ENCODE results near the gene CST8. TPM values are rescaled to one million over a fixed set of nuclear protein-coding genes. Genes with fewer than 3 reads are reported as not detected.
"Not testable (repeated sequence)": the region's sequence is repeated elsewhere in the genome, so short reads cannot be mapped to it uniquely, and the experiment has no call there.

Gene CST8
- total RNA-seq, 1 donor from 2014 or later, result not detected

- ATAC-seq; intact Hi-C loops (cut with DNase I); DNase-seq (ENCODE audit: missing footprints): not testable (repeated sequence)
Measured at GRCh38 chr20:23466961-23467360, 24.0 kb upstream of the CST8 start.

DNA sequence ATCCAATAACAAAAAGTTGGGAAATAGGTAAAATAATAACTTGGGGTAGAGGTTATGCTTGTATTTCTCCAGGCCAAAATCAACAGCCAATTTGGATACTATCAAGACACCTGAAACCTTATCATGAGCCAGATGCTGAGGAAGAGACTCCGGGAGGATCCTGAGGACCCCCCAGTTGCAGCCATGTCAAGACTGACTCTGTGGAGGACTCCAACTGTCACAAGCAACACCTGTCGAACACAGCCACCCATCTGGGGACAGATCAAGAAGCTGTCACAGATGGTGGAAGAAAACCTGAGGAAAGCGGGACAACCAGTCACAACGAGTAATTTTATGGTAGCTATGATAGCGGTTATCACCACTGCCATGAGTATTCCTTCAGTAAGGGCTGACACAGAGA lies 18.6 kb upstream of the CST8 start:
- intact Hi-C loops (cut with DNase I); ATAC-seq; DNase-seq (ENCODE audit: missing footprints): not testable (repeated sequence)

DNA sequence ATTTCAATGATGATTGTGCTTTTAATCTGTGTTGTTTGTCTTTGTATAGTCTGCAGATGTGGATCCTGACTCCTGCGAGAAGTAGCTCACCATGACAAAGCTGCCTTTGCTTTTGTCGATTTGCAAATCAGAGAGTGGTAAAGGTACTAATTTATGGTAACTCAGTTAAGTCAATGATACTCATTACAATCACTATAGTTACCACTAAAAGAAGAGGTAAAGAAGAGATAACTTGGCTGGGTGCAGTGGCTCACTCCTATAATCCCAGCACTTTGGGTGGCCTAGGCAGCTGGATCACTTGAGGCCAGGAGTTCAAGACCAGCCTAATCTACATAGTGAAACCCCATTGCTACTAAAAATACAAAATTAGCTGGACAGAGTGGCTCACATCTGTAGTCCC lies 17.6 kb upstream of the CST8 start:
- intact Hi-C loops (cut with DNase I); ATAC-seq; DNase-seq (ENCODE audit: missing footprints): not testable (repeated sequence)

- ATAC-seq, result no peak
- DNase-seq (ENCODE audit: missing footprints), result no peak
- intact Hi-C loops (cut with DNase I), result no loop called here
Measured at GRCh38 chr20:23475395-23475794, 15.5 kb upstream of the CST8 start.

DNA sequence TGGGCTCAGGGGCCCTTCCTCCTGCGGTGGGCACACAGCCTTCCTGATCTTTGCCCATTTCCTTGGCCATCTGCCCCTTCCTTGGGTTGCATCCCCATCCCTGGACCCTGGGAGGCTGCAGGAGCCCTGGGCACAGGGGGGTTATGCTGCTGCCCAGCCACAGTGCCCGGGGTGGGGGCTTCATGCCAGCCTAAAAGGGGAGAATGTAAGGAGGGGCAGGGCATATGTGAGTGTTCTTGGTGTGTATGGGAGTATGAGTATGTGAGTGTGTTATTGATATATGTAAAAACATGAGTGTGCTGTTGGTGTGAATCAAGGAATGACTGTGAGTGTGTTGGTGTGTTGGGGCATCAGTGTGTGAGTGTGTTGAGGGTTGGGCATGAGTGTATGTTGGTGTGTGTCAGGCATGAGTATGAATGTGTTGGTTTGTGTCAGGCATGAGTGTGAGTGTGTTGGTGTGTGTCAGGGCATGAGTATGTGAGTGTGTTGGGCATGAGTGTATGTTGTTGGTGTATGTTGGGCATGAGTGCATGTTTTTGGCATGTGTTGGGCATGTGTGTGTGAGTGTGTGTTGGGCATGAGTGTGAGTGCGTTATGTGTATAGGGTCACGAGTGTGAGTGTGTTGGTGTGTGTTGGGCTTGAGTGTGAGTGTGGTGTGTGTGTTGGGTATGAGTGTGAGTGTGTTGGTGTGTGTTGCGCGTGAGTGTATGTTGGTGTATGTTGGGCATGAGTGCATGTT lies 14.7 kb upstream of the CST8 start:
- peak; percentile 13 for ATAC-seq
- DNase-seq (ENCODE audit: missing footprints), result no peak
- intact Hi-C loops (cut with DNase I), result no loop called here

- ATAC-seq (no peak), DNase-seq (ENCODE audit: missing footprints) (no peak)
- intact Hi-C loops (cut with DNase I), result no loop called here
Measured at GRCh38 chr20:23477223-23477622, 13.7 kb upstream of the CST8 start.

DNA sequence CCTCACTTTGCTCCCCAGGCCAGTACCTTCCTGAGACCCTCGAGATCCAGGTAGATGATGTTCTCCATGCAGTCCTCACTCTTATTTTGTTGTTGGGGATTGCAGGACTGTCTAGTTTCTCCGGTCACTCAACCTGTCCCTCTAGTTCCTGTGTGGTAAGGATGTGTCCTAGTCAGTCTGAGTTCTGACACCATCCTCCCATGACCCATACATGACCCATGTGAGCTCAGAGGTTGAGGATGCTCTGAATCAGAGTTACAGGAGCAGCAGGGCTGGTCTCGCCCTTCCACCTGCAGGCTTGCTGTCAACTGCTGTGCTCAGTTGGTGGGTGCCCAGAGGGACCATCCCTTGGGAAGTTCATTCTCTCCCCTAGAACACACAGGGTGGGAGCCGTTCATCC lies 11.9 kb upstream of the CST8 start:
- ATAC-seq, result no peak
- intact Hi-C loops (cut with DNase I), result no loop called here
- no peak for DNase-seq (ENCODE audit: missing footprints)

DNA sequence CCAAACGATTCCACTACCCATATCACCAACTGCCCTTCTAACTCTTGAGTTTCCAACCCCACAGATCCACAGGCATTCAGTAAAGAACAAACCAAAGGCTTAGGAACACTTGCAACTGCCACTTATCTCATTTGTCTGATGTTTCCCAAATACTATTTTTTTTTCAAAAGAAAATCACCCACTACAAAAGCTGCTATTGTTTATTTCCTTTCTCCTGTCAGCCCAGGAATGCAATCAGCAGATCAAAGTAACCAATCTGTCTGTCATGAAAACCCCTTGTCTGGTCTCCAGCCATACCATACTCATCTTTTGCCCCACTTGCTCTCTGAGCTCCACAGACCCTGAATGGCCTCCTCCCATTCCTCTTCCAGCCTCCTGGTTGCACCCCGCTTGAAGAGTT lies 8.8 kb upstream of the CST8 start:
- ATAC-seq, result no peak
- intact Hi-C loops (cut with DNase I), result no loop called here
- no peak for DNase-seq (ENCODE audit: missing footprints)

DNA sequence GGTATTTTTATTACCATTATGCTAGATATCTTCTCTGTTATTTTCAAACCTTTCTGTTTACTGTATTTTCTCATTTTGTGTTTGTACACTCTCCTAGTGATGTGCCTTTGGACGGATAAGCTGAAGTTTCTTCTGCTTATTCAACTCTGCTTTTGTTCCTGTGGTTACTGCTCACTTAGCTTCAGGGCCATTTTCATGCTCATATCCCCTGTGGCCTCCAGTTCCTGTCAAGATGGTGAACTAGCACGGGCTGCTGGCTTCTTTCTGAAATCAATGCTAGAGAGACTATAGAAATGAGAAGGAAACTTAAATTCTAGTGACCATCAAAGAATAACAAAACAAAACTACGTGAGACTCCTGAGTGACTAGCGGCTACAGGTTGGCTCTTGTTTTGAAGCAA lies 6.8 kb upstream of the CST8 start:
- DNase-seq (ENCODE audit: missing footprints) (no peak), ATAC-seq (no peak)
- intact Hi-C loops (cut with DNase I), result no loop called here

DNA sequence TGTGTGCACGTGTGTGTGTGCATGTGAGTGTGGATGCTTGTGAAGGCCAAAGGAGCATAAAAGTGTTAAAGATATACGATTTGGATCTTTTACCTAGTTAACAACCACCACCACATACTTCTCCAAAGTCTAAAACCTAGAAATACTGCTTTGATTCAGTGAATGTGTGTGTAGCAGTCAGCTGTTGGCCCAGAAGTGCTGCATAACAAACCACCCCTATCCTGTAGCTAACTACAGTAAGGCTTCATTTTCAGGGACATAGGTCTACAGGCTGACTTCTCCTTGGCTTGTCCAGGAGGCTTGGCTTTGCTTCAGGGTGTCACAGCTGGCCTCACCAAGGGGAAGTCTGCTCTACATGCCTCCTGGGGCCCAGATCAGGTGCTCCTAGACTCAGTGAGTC lies 2.4 kb upstream of the CST8 start:
- intact Hi-C loops (cut with DNase I), result no loop called here
- ATAC-seq, result no peak
- DNase-seq (ENCODE audit: missing footprints), result no peak

GRCh38 chr20:23488996-23489395 lies 1.9 kb upstream of the CST8 start:
- DNase-seq (ENCODE audit: missing footprints), result no peak
- intact Hi-C loops (cut with DNase I), result no loop called here
- no peak for ATAC-seq

DNA sequence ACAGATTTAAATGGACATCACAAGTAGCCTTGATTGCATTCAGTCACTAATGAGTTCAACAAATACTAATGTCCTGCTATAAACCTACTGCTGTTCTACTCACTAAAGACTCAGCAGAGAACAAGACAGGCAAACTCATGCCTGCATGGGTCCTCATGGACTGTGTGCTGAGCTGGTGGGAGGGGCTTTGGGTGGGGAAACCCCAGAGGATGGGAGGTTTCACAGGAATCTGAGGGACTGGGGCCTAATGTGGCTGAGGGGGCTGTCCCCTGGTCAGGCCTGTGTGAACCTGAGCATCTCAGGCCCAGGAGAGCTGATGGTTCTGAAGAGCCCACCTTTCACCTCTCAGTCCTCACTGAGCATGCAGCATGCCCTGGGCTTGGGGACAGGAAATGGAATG lies 1.4 kb downstream of the CST8 start:
- DNase-seq (ENCODE audit: missing footprints) (no peak), ATAC-seq (no peak)
- intact Hi-C loops (cut with DNase I), result no loop called here

DNA sequence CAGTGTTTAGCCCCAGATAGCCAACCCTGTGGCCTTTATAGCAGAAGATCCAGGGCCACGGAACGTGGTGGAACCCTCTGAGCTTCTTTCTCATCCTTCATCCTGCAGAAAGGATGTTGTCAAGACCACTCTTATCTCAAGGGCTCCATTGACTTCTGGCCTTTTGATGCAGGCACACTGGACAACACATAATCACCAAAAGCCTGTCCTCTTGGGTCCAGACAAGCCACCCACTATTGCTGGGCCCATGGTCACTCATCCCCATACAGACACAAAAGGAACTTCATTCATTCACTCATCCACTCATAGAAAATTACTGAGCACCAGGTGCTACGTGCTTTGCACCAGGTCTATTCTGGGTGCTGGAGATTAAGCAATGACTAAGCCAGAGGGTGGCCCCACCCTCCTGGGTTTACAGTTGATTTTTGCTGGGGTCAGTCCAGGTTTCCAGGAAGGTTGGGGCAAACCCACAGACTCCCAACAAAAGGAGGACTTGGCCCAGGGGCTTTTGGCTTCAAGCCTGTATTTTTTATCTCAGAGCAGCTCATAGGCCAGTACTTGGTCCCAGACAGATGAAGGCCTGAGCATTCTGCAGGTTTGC lies 2.4 kb downstream of the CST8 start:
- ATAC-seq (no peak), DNase-seq (ENCODE audit: missing footprints) (no peak)
- intact Hi-C loops (cut with DNase I), result no loop called here

GRCh38 chr20:23497536-23497935 lies 6.6 kb downstream of the CST8 start:
- ATAC-seq (no peak), DNase-seq (ENCODE audit: missing footprints) (no peak)
- intact Hi-C loops (cut with DNase I), result no loop called here

- intact Hi-C loops (cut with DNase I), result no loop called here
- DNase-seq (ENCODE audit: missing footprints) (no peak), ATAC-seq (no peak)
Measured at GRCh38 chr20:23501926-23502325, 11.0 kb downstream of the CST8 start.

GRCh38 chr20:23503649-23504048 lies 12.7 kb downstream of the CST8 start:
- intact Hi-C loops (cut with DNase I), result no loop called here
- ATAC-seq (no peak), DNase-seq (ENCODE audit: missing footprints) (no peak)

DNA sequence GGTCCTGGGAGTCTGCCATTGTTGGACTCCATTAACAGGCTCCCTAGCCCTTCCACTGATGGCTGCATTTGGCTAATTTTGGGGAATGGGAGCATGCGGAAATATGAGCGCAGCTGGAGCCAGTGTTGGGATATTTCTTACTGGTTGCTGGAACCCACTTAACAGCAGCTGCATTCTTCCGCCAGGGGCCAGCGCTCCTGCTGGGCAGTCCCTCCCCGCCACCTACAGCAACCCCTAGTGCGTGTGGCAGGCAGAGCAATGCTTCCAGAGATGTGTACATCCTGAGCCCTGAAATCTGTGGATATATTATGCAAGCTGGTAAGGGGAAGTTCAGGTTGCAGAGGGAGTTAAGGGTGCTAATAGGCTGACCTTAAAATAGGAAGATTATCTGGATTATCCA lies 16.4 kb downstream of the CST8 start:
- no peak for DNase-seq (ENCODE audit: missing footprints)
- intact Hi-C loops (cut with DNase I), result no loop called here
- ATAC-seq, result no peak

DNA sequence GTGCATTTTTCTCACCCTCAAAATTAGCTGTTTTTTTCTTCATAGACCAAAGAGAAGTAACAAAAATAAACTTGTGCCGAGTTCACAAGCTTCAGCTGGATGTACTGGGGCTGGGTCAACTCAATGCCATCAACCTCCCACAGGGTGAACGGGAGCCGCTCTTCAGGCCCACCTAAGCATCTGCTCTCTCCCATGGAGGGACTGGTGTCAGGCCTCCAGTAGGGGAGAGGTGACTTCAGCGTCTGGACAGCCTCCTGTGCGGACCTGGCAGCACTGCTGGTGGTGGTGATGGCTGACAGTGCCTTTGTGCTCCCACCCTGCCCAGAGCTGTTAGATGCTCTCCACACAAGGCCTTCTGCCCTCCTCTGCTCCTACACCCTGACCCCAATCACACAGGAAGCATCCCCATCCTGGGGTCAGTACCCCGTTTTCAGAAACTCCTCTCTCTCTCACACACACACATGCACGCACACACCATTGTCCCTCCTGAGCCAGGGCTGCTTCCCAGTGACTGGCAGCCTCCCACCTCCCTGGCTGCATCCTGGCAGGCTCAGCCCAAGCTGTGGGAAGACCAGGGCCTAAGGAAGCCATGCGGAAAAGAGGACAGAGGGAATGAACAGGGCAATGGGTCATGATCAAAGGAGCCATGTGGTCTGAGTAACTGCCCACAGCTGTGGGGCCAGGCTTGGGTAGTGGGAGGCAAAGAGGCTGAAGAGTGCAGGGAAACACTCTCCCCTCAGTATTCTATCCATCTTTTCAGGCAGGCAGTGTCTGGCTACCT lies 17.7 kb downstream of the CST8 start:
- ATAC-seq (no peak), DNase-seq (ENCODE audit: missing footprints) (no peak)
- intact Hi-C loops (cut with DNase I), result no loop called here

DNA sequence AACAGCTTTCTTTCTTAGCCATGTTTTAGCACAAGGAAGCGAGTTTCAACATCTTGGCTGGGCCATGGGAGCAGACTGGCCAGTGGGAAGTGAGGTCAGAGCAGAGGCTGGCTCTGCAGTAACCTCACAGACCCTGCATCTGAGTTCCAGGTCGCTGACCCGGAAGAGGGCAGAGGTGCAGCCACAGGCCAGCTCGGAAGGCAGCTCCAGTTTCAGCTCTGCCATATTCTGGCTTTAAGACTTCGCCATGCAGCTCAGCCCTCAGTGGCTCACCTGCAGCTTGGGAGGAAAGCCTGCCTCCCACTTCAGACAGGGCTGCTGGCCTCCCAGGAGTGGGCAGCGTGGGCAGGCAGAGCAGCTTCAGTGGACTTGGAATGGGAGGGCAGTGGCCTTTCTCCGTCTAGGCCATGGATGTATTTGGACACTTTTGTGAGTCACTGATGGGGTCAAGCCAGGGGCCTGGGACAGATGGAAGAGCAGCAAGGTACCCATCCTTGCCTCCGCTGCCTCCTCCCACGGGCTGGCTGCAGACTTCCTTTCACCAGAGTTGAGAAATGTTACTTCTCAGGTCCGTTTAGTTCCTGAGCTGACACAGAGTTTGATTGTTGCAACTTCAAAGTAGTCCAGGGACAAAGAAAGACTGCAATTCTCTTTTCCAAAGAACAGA lies 18.5 kb downstream of the CST8 start:
- intact Hi-C loops (cut with DNase I), result no loop called here
- DNase-seq (ENCODE audit: missing footprints) (no peak), ATAC-seq (no peak)

All from Right ventricle myocardium inferior (tissue), 1 donor.